ENCODE results near the gene TSPAN19.

- TF ChIP-seq CTCF (conservative IDR thresholded peaks at IDR 0.05) (no peak), ZFX (IDR thresholded peaks at IDR 0.05) (no peak)
These were observed 23.5 kb upstream of the TSPAN19 start for GRCh38 chr12:85059594-85059993.

Measured in C4-2B (cell line).